Measurements from ENCODE around the gene UMODL1. TPM values are rescaled to one million over a fixed set of nuclear protein-coding genes. Genes with fewer than 3 reads are reported as not detected.

UMODL1 gene
- total and polyA plus RNA-seq, 10 of the 15 experiments (the other 5 are each of a cell fraction or from before 2014, with no cell fraction given), result 0.01 to 0.11 (median 0.03) TPM; not detected in 5

DNA sequence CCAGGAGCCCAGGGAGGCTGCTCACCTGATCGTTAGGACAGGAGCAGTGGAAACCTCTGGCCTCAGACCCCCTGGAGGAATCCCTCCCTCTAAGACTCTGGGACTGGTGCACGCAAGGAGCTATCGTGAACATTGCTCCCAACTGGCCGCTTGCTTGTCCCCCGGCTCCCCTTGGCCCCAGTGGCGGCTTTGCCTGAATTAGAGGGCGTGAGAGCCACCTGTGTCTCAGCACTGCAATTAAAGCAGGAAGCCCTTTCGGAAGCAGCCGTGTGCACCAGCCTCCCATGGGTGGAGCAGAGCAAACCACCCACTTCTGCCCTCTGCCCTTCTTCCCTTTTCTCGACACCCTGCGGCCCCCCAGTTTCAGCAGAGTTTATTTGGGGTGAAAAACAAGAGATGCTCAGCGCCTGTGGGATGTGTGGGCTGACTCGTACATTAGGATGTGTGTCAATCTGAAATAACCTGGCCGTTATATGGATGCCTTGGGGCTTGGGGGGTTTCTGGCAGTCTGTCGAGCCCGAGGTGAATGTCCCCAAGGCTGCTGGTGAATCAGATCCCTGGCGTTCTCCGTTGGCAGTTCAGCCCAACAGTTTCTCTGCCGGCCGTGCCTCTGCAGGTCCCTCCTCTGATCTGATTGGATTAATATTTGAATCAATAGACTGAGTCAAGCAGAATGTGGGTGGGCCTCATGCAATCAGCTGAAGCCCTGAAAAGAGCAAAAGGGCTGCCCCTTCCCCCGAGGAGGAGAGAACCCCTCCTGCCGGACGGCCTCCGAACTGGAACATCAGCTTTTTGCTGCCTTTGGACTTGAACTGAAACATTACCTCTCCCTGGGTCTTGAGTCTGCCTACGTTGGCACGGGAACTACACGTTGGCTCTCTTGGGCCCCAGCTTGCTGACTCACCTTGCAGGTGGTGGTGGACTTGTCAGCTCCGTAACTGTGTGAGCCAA lies 7.3 kb upstream of the UMODL1 start (continued):
- TF ChIP-seq STAT3 (IDR thresholded peaks at IDR 0.05; ENCODE audit: low read depth, low read length) (no peak), CBX5 (IDR thresholded peaks at IDR 0.05; ENCODE audit: low read depth) (no peak), SP1 (IDR thresholded peaks at IDR 0.05; ENCODE audit: low read depth, low read length) (peak; percentile 24), EP300 (IDR thresholded peaks at IDR 0.05; ENCODE audit: borderline replicate concordance in 1 of 2, control insufficient read depth in 1 of 2, low read depth in 2 of 2, low read length in 2 of 2) (0 out of 4 replicates have a peak, but pooled peaks have one; percentile 18 to 41), MTA3 (IDR thresholded peaks at IDR 0.05; ENCODE audit: borderline replicate concordance, low read length) (peak; percentile 67; the same call in 1 of the 2 replicates), GABPA (IDR thresholded peaks at IDR 0.05; ENCODE audit: low read depth) (no peak), POLR2A (IDR thresholded peaks at IDR 0.05; ENCODE audit: low read depth, low read length) (peak; percentile 73), EZH2 (IDR thresholded peaks at IDR 0.05; ENCODE audit: borderline replicate concordance, control insufficient read depth, low read depth, low read length) (no peak), SUPT20H (IDR thresholded peaks at IDR 0.05; ENCODE audit: borderline replicate concordance, control insufficient read depth, low read depth, low read length) (no peak), FOXM1 (IDR thresholded peaks at IDR 0.05; ENCODE audit: low read depth, low read length) (peak; percentile 52; the same call in 1 of the 2 replicates)
- TF ChIP-seq, protein P1, sequence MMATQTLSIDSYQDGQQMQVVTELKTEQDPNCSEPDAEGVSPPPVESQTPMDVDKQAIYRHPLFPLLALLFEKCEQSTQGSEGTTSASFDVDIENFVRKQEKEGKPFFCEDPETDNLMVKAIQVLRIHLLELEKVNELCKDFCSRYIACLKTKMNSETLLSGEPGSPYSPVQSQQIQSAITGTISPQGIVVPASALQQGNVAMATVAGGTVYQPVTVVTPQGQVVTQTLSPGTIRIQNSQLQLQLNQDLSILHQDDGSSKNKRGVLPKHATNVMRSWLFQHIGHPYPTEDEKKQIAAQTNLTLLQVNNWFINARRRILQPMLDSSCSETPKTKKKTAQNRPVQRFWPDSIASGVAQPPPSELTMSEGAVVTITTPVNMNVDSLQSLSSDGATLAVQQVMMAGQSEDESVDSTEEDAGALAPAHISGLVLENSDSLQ (IDR thresholded peaks at IDR 0.05), result peak; percentile 30; the same call in 1 of the 2 replicates
- TF ChIP-seq, protein P2, sequence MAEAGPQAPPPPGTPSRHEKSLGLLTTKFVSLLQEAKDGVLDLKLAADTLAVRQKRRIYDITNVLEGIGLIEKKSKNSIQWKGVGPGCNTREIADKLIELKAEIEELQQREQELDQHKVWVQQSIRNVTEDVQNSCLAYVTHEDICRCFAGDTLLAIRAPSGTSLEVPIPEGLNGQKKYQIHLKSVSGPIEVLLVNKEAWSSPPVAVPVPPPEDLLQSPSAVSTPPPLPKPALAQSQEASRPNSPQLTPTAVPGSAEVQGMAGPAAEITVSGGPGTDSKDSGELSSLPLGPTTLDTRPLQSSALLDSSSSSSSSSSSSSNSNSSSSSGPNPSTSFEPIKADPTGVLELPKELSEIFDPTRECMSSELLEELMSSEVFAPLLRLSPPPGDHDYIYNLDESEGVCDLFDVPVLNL (IDR thresholded peaks at IDR 0.05; ENCODE audit: low read depth, low read length), result no peak
- TF ChIP-seq, protein P3, sequence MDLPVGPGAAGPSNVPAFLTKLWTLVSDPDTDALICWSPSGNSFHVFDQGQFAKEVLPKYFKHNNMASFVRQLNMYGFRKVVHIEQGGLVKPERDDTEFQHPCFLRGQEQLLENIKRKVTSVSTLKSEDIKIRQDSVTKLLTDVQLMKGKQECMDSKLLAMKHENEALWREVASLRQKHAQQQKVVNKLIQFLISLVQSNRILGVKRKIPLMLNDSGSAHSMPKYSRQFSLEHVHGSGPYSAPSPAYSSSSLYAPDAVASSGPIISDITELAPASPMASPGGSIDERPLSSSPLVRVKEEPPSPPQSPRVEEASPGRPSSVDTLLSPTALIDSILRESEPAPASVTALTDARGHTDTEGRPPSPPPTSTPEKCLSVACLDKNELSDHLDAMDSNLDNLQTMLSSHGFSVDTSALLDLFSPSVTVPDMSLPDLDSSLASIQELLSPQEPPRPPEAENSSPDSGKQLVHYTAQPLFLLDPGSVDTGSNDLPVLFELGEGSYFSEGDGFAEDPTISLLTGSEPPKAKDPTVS (IDR thresholded peaks at IDR 0.05; ENCODE audit: low read depth, low read length), result no peak
- TF ChIP-seq, protein P4, sequence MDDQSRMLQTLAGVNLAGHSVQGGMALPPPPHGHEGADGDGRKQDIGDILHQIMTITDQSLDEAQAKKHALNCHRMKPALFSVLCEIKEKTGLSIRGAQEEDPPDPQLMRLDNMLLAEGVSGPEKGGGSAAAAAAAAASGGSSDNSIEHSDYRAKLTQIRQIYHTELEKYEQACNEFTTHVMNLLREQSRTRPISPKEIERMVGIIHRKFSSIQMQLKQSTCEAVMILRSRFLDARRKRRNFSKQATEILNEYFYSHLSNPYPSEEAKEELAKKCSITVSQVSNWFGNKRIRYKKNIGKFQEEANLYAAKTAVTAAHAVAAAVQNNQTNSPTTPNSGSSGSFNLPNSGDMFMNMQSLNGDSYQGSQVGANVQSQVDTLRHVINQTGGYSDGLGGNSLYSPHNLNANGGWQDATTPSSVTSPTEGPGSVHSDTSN (IDR thresholded peaks at IDR 0.05; ENCODE audit: insufficient replicate concordance, low read depth, low read length), result peak; percentile 34
- TF ChIP-seq, protein P5, sequence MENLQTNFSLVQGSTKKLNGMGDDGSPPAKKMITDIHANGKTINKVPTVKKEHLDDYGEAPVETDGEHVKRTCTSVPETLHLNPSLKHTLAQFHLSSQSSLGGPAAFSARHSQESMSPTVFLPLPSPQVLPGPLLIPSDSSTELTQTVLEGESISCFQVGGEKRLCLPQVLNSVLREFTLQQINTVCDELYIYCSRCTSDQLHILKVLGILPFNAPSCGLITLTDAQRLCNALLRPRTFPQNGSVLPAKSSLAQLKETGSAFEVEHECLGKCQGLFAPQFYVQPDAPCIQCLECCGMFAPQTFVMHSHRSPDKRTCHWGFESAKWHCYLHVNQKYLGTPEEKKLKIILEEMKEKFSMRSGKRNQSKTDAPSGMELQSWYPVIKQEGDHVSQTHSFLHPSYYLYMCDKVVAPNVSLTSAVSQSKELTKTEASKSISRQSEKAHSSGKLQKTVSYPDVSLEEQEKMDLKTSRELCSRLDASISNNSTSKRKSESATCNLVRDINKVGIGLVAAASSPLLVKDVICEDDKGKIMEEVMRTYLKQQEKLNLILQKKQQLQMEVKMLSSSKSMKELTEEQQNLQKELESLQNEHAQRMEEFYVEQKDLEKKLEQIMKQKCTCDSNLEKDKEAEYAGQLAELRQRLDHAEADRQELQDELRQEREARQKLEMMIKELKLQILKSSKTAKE (IDR thresholded peaks at IDR 0.05; ENCODE audit: low read depth, poor library complexity, severe bottlenecking), result no peak

Data from GM12878 (cell line).